Measurements from ENCODE around the gene PRKN.

Gene PRKN

GRCh38 chr6:161788531-161788930 lies 939.0 kb downstream of the PRKN start:
- Histone ChIP-seq H3K27me3 (ENCODE audit: control insufficient read depth, insufficient read depth, low read length) (no peaks in the 10 kb centered on the region), H3K4me1 (ENCODE audit: control insufficient read depth, insufficient read depth, low read length) (no peaks in the 10 kb centered on the region), H3K4me3 (ENCODE audit: low read length) (no peak overlapping the region), H3K27ac (ENCODE audit: low read depth, low read length) (no peak overlapping the region), H3K36me3 (ENCODE audit: control insufficient read depth, insufficient read depth, low read length) (no peaks in the 10 kb centered on the region), H3K9ac (ENCODE audit: low read length) (no peak overlapping the region)

GRCh38 chr6:161772176-161772575 lies 955.4 kb downstream of the PRKN start:
- Histone ChIP-seq H3K9ac (ENCODE audit: low read length) (no peak overlapping the region), H3K27ac (ENCODE audit: low read depth, low read length) (no peak overlapping the region), H3K4me3 (ENCODE audit: low read length) (no peak overlapping the region)

GRCh38 chr6:161761966-161762365 lies 965.6 kb downstream of the PRKN start:
- Histone ChIP-seq H3K36me3 (ENCODE audit: control insufficient read depth, insufficient read depth, low read length) (no peaks in the 10 kb centered on the region), H3K27me3 (ENCODE audit: control insufficient read depth, insufficient read depth, low read length) (no peaks in the 10 kb centered on the region), H3K9ac (ENCODE audit: low read length) (no peak overlapping the region), H3K4me3 (ENCODE audit: low read length) (no peak overlapping the region), H3K27ac (ENCODE audit: low read depth, low read length) (no peak overlapping the region), H3K4me1 (ENCODE audit: control insufficient read depth, insufficient read depth, low read length) (no peaks in the 10 kb centered on the region)

More at GRCh38 chr6:161772176-161772575, 955.4 kb downstream of the PRKN start:
- Histone ChIP-seq H3K36me3 (ENCODE audit: control insufficient read depth, insufficient read depth, low read length) (no peaks in the 10 kb centered on the region), H3K27me3 (ENCODE audit: control insufficient read depth, insufficient read depth, low read length) (no peaks in the 10 kb centered on the region), H3K4me1 (ENCODE audit: control insufficient read depth, insufficient read depth, low read length) (peaks cover 9% of the 10 kb centered on the region)

- Histone ChIP-seq H3K9ac (ENCODE audit: low read length) (no peak overlapping the region), H3K27me3 (ENCODE audit: control insufficient read depth, insufficient read depth, low read length) (no peaks in the 10 kb centered on the region), H3K4me1 (ENCODE audit: control insufficient read depth, insufficient read depth, low read length) (no peaks in the 10 kb centered on the region), H3K27ac (ENCODE audit: low read depth, low read length) (no peak overlapping the region), H3K4me3 (ENCODE audit: low read length) (no peak overlapping the region), H3K36me3 (ENCODE audit: control insufficient read depth, insufficient read depth, low read length) (no peaks in the 10 kb centered on the region)
Observed at GRCh38 chr6:161755080-161755479, 972.5 kb downstream of the PRKN start.

GRCh38 chr6:161750686-161751085 lies 976.9 kb downstream of the PRKN start:
- no peak overlapping the region for H3K4me3 ChIP-seq (ENCODE audit: low read length)
- H3K27ac ChIP-seq (ENCODE audit: low read depth, low read length) = no peak overlapping the region
- H3K27me3 ChIP-seq (ENCODE audit: control insufficient read depth, insufficient read depth, low read length) = no peaks in the 10 kb centered on the region
- H3K36me3 ChIP-seq (ENCODE audit: control insufficient read depth, insufficient read depth, low read length) = no peaks in the 10 kb centered on the region
- H3K4me1 ChIP-seq (ENCODE audit: control insufficient read depth, insufficient read depth, low read length) = no peaks in the 10 kb centered on the region
- no peak overlapping the region for H3K9ac ChIP-seq (ENCODE audit: low read length)

GRCh38 chr6:161749576-161749975 lies 978.0 kb downstream of the PRKN start:
- Histone ChIP-seq H3K27me3 (ENCODE audit: control insufficient read depth, insufficient read depth, low read length) (no peaks in the 10 kb centered on the region), H3K4me3 (ENCODE audit: low read length) (no peak overlapping the region), H3K4me1 (ENCODE audit: control insufficient read depth, insufficient read depth, low read length) (no peaks in the 10 kb centered on the region), H3K9ac (ENCODE audit: low read length) (no peak overlapping the region), H3K27ac (ENCODE audit: low read depth, low read length) (no peak overlapping the region), H3K36me3 (ENCODE audit: control insufficient read depth, insufficient read depth, low read length) (no peaks in the 10 kb centered on the region)

- Histone ChIP-seq H3K4me3 (ENCODE audit: low read length) (no peak overlapping the region), H3K9ac (ENCODE audit: low read length) (no peak overlapping the region), H3K36me3 (ENCODE audit: control insufficient read depth, insufficient read depth, low read length) (no peaks in the 10 kb centered on the region), H3K4me1 (ENCODE audit: control insufficient read depth, insufficient read depth, low read length) (no peaks in the 10 kb centered on the region), H3K27me3 (ENCODE audit: control insufficient read depth, insufficient read depth, low read length) (no peaks in the 10 kb centered on the region), H3K27ac (ENCODE audit: low read depth, low read length) (no peak overlapping the region)
Observed at GRCh38 chr6:161748535-161749416, 978.8 kb downstream of the PRKN start.

GRCh38 chr6:161747506-161747905 lies 980.1 kb downstream of the PRKN start:
- H3K27ac ChIP-seq (ENCODE audit: low read depth, low read length) = no peak overlapping the region
- H3K36me3 ChIP-seq (ENCODE audit: control insufficient read depth, insufficient read depth, low read length) = no peaks in the 10 kb centered on the region
- H3K4me1 ChIP-seq (ENCODE audit: control insufficient read depth, insufficient read depth, low read length) = no peaks in the 10 kb centered on the region
- no peaks in the 10 kb centered on the region for H3K27me3 ChIP-seq (ENCODE audit: control insufficient read depth, insufficient read depth, low read length)
- no peak overlapping the region for H3K9ac ChIP-seq (ENCODE audit: low read length)
- no peak overlapping the region for H3K4me3 ChIP-seq (ENCODE audit: low read length)

GRCh38 chr6:161745594-161746141 lies 981.9 kb downstream of the PRKN start:
- Histone ChIP-seq H3K36me3 (ENCODE audit: control insufficient read depth, insufficient read depth, low read length) (no peaks in the 10 kb centered on the region), H3K27ac (ENCODE audit: low read depth, low read length) (no peak overlapping the region), H3K9ac (ENCODE audit: low read length) (no peak overlapping the region), H3K27me3 (ENCODE audit: control insufficient read depth, insufficient read depth, low read length) (no peaks in the 10 kb centered on the region), H3K4me1 (ENCODE audit: control insufficient read depth, insufficient read depth, low read length) (no peaks in the 10 kb centered on the region), H3K4me3 (ENCODE audit: low read length) (no peak overlapping the region)

- Histone ChIP-seq H3K9ac (ENCODE audit: low read length) (no peak overlapping the region), H3K36me3 (ENCODE audit: control insufficient read depth, insufficient read depth, low read length) (no peaks in the 10 kb centered on the region), H3K4me3 (ENCODE audit: low read length) (no peak overlapping the region), H3K27ac (ENCODE audit: low read depth, low read length) (no peak overlapping the region), H3K27me3 (ENCODE audit: control insufficient read depth, insufficient read depth, low read length) (no peaks in the 10 kb centered on the region), H3K4me1 (ENCODE audit: control insufficient read depth, insufficient read depth, low read length) (no peaks in the 10 kb centered on the region)
Observed at GRCh38 chr6:161745128-161745527, 982.4 kb downstream of the PRKN start.

GRCh38 chr6:161744211-161745067 lies 983.1 kb downstream of the PRKN start:
- Histone ChIP-seq H3K4me1 (ENCODE audit: control insufficient read depth, insufficient read depth, low read length) (no peaks in the 10 kb centered on the region), H3K9ac (ENCODE audit: low read length) (no peak overlapping the region), H3K27me3 (ENCODE audit: control insufficient read depth, insufficient read depth, low read length) (no peaks in the 10 kb centered on the region), H3K4me3 (ENCODE audit: low read length) (no peak overlapping the region), H3K36me3 (ENCODE audit: control insufficient read depth, insufficient read depth, low read length) (no peaks in the 10 kb centered on the region), H3K27ac (ENCODE audit: low read depth, low read length) (no peak overlapping the region)

GRCh38 chr6:161743509-161744178 lies 983.9 kb downstream of the PRKN start:
- Histone ChIP-seq H3K27me3 (ENCODE audit: control insufficient read depth, insufficient read depth, low read length) (no peaks in the 10 kb centered on the region), H3K27ac (ENCODE audit: low read depth, low read length) (no peak overlapping the region), H3K36me3 (ENCODE audit: control insufficient read depth, insufficient read depth, low read length) (no peaks in the 10 kb centered on the region), H3K4me1 (ENCODE audit: control insufficient read depth, insufficient read depth, low read length) (no peaks in the 10 kb centered on the region), H3K4me3 (ENCODE audit: low read length) (no peak overlapping the region), H3K9ac (ENCODE audit: low read length) (no peak overlapping the region)
